ENCODE measurements around the gene CUX1. TPM values are rescaled to one million over a fixed set of nuclear protein-coding genes. Genes with fewer than 3 reads are reported as not detected.

The CUX1 gene
- total RNA-seq, 1 experiment from 2014 or later = 47.6 TPM

DNA sequence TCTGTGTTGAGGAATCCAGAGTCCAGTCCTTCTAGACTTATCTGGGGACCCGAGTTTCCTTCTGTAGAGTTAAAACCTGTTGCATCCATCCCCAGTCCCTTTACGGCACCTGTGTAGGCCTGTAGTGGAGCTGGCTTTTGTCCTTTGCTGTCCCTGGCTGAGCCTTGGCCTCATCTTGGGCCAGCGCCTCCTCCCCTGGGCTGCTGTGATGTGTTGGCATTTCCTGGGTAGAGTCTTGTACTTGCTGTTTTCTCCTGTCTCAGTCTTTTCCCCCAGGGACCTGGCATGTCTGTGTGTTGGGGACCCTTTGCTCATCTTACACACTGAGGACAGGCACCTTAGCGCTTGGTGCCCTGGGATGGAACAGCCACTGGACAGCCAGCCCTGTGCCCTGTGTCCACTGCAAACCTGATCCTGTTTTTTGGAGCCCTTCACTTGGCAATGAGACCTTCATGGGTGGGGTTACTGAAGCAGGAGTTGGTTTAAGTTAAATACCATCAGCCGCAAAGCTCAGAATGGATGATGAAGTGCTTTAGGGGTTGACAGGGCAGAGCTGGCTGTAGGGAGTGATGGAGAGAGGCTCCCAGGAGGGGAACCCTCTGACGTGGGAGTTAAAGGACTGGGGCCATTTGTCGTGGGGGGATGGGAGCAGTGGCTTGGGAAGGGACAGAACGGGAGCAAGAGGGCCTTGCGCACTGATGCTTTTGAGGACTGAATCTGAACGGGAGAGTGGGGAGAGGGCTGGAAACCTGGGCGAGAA, 50.9 kb downstream of the CUX1 start:
- no peak for TF ChIP-seq CTCF (IDR thresholded peaks at IDR 0.05; ENCODE audit: unreplicated experiment)
- Mint-ChIP-seq H3K27ac (ENCODE audit: low read depth, unreplicated experiment) (peak overlapping the region; percentile 36), H3K9me3 (ENCODE audit: unreplicated experiment) (no peaks in the 10 kb centered on the region), H3K4me3 (ENCODE audit: unreplicated experiment) (no peak overlapping the region), H3K27me3 (ENCODE audit: insufficient read depth, unreplicated experiment) (no peaks in the 10 kb centered on the region), H3K36me3 (ENCODE audit: insufficient read depth, unreplicated experiment) (peaks cover 18% of the 10 kb centered on the region), H3K4me1 (ENCODE audit: insufficient read depth, unreplicated experiment) (peaks cover 30% of the 10 kb centered on the region)
- CTCF ChIA-PET = interaction anchor here (0.6 to 1.5 kb wide), 3 partner anchors 12 to 89 kb away, joined by 3 to 5 read pairs (median 4); no protein-coding TSS in a partner anchor
- intact Hi-C loops (cut with micrococcal nuclease) = no loop called here
- DNase-seq (ENCODE audit: unreplicated experiment) = no peak
- POLR2A ChIA-PET = interaction anchor here (0.7 to 1.0 kb wide), 2 partner anchors 11 to 36 kb away, joined by 4 to 7 read pairs; no protein-coding TSS in a partner anchor
- BruUV-seq (replicated peaks) = no TSS peak

DNA sequence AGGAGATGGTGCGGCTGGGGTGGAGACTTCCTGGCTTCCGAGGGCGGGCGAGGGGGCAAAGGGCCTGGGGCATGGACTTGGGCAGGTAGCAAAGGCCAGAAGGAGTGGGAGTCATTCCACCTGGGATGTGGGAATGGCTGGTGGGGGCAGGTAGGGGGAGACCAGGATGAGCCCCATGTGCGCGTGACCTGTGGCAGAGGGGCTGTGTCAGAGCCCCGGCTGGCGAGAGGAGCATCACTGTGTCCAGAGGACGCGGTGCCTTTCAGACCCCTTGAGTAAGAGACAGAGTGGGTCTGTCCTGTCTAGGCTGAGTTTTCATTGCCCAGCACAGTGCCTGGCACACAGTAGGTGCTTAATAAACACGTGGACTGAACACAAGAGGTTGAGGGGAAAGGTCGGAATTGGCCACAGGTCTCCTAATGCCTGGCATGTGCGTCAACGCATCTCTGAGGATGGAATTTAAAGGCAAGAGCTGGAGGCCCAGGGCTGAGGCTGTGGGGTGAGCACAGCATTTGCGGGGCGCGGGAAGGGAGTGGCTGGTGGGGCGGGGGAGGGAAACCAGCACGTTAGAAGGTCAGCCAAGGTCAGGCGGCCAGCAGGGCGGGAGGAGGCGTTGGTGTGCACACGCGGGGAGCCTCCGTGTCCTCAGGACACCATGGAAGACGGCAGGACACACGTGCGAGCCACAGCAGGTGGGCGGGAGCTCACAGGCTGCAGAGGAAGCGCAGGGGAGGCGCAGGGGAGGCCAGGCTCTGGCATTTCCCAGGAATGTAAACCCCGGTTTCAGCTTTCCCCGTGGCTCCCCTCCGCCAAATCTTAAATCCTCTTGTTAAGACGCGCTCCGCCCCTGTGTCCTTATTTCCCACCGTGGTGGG, 51.8 kb downstream of the CUX1 start:
- intact Hi-C loops (cut with micrococcal nuclease) = no loop called here
- Mint-ChIP-seq H3K27ac (ENCODE audit: low read depth, unreplicated experiment) (peak overlapping the region; percentile 36), H3K4me1 (ENCODE audit: insufficient read depth, unreplicated experiment) (peaks cover 30% of the 10 kb centered on the region), H3K9me3 (ENCODE audit: unreplicated experiment) (no peaks in the 10 kb centered on the region), H3K36me3 (ENCODE audit: insufficient read depth, unreplicated experiment) (peaks cover 18% of the 10 kb centered on the region), H3K27me3 (ENCODE audit: insufficient read depth, unreplicated experiment) (no peaks in the 10 kb centered on the region), H3K4me3 (ENCODE audit: unreplicated experiment) (no peak overlapping the region)
- ChIA-PET CTCF (interaction anchor here (0.6 to 1.2 kb wide), 7 partner anchors 10 to 268 kb away, joined by 3 to 5 read pairs (median 4); no protein-coding TSS in a partner anchor), POLR2A (interaction anchor here (1.0 to 1.5 kb wide), 3 partner anchors 12 to 13 kb away, joined by 5 to 9 read pairs (median 7); no protein-coding TSS in a partner anchor)
- DNase-seq (ENCODE audit: unreplicated experiment) = no peak
- BruUV-seq (replicated peaks) = no TSS peak
- TF ChIP-seq CTCF (IDR thresholded peaks at IDR 0.05; ENCODE audit: unreplicated experiment) = no peak

DNA sequence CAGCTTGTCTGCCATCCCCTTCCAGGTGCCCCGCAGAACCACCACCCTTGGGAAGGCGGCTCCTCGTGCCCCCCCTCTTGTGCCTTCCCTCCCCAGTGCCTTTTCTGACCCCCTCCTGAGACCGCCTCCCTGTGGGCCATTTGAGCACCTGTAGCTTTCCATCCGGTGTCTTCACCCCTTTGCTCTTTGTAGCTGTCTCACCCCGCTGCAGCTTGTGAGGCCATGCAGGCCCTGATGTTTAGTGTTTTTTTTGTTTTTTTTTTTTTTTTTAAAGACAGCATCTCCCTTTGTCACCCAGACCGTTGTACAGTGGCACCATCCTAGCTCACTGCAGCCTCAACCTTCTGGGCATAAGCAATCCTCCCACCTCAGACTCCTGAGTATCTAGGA, 52.5 kb downstream of the CUX1 start:
- TF ChIP-seq CTCF (IDR thresholded peaks at IDR 0.05; ENCODE audit: unreplicated experiment) = no peak
- ChIA-PET POLR2A (interaction anchor here (1.4 to 1.5 kb wide), 2 partner anchors 11 to 13 kb away, joined by 5 to 9 read pairs; no protein-coding TSS in a partner anchor), CTCF (interaction anchor here (0.5 to 1.2 kb wide), 9 partner anchors 9 to 734 kb away, joined by 3 to 5 read pairs (median 3); no protein-coding TSS in a partner anchor)
- Mint-ChIP-seq H3K27ac (ENCODE audit: low read depth, unreplicated experiment) (peak overlapping the region; percentile 64), H3K27me3 (ENCODE audit: insufficient read depth, unreplicated experiment) (no peaks in the 10 kb centered on the region), H3K36me3 (ENCODE audit: insufficient read depth, unreplicated experiment) (peaks cover 18% of the 10 kb centered on the region), H3K4me3 (ENCODE audit: unreplicated experiment) (no peak overlapping the region), H3K9me3 (ENCODE audit: unreplicated experiment) (no peaks in the 10 kb centered on the region), H3K4me1 (ENCODE audit: insufficient read depth, unreplicated experiment) (peaks cover 30% of the 10 kb centered on the region)
- intact Hi-C loops (cut with micrococcal nuclease) = no loop called here
- no TSS peak for BruUV-seq (replicated peaks)
- no peak for DNase-seq (ENCODE audit: unreplicated experiment)
